Adipocyte (in vitro differentiated cells): ENCODE data around the gene CCL23.

Experiments
- DNase-seq: peaks from one replicate; pipeline ENCODE4 v3.0.0-alpha.2; 2015; ENCODE audit warnings: low read depth
- H3K27me3 ChIP-seq: replicated peaks from 2 replicates; pipeline ENCODE4 v1.7.0; 2013; ENCODE audit warnings: mild to moderate bottlenecking, low read length, moderate library complexity; ENCODE audit not compliant: control insufficient read depth, insufficient read depth
- H3K36me3 ChIP-seq: 2 replicates; pipeline ENCODE4 v1.7.0; 2013; ENCODE audit warnings: low read length, mild to moderate bottlenecking, moderate library complexity; ENCODE audit not compliant: control insufficient read depth, insufficient read depth, severe bottlenecking
- H3K4me1 ChIP-seq: 2 replicates; pipeline ENCODE4 v1.7.0; 2013; ENCODE audit warnings: mild to moderate bottlenecking, low read length, moderate library complexity; ENCODE audit not compliant: control insufficient read depth, insufficient read depth
- H3K4me3 ChIP-seq: 2 replicates; pipeline ENCODE4 v1.7.0; 2013; ENCODE audit warnings: mild to moderate bottlenecking, low read length, moderate library complexity
- H3K9ac ChIP-seq: 2 replicates; pipeline ENCODE4 v1.7.0; 2013; ENCODE audit warnings: mild to moderate bottlenecking, low read length, moderate library complexity
- H3K9me3 ChIP-seq: 2 replicates; pipeline ENCODE4 v1.7.0; 2013; ENCODE audit warnings: mild to moderate bottlenecking, low read length, moderate library complexity; ENCODE audit not compliant: control insufficient read depth

CCL23 gene, protein sequence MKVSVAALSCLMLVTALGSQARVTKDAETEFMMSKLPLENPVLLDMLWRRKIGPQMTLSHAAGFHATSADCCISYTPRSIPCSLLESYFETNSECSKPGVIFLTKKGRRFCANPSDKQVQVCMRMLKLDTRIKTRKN

DNA sequence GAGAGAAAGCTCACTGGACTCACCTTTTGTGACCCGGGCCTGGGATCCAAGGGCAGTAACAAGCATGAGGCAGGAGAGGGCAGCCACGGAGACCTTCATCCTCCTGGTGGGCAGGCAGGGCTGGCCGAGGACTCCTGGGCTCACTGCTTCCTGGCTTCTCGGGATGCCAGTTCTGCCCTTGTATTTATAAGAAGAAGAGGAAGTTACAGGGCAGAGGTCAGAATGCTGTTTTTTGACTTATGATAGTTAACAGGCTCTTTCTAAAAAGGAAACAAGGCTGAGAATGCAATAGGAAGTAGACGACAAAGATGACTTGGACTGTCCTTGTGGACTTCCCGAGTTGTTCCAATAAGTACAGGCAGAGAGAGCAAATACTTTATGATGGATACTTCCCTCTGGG lies at the start of gene CCL23:
CCL23 (minus strand) TSS at position 174 of the 400 bp plus-strand sequence; CDS start at position 99, 75 bp downstream.
- Histone ChIP-seq H3K36me3 (no peaks in the 10 kb centered on the region), H3K4me1 (no peaks in the 10 kb centered on the region), H3K27me3 (peaks cover 33% of the 10 kb centered on the region), H3K9ac (no peak within 1 kb of the TSS), H3K4me3 (no peak within 1 kb of the TSS), H3K9me3 (peaks cover 1% of the 10 kb centered on the region)
- no peak for DNase-seq

- H3K9me3 ChIP-seq: peaks cover 14% of the 10 kb centered on the region
- peaks cover 14% of the 10 kb centered on the region for H3K27me3 ChIP-seq
- no peak overlapping the region for H3K9ac ChIP-seq
- no peak for DNase-seq
- no peaks in the 10 kb centered on the region for H3K4me1 ChIP-seq
- no peaks in the 10 kb centered on the region for H3K36me3 ChIP-seq
- H3K4me3 ChIP-seq: no peak overlapping the region
These were observed 48.7 kb upstream of the CCL23 start for GRCh38 chr17:36066365-36066985.

GRCh38 chr17:36063786-36064541 lies 46.2 kb upstream of the CCL23 start, which contains the start of gene CCL18:
TSS of gene CCL18 (plus strand) at chr17:36064272. CDS start at chr17:36064343, 71 bp downstream.
- peaks cover 14% of the 10 kb centered on the region for H3K27me3 ChIP-seq
- no peak within 1 kb of the TSS for H3K4me3 ChIP-seq
- no peak for DNase-seq
- no peaks in the 10 kb centered on the region for H3K36me3 ChIP-seq
- H3K9ac ChIP-seq: no peak within 1 kb of the TSS
- H3K4me1 ChIP-seq: no peaks in the 10 kb centered on the region
- peaks cover 14% of the 10 kb centered on the region for H3K9me3 ChIP-seq

DNA sequence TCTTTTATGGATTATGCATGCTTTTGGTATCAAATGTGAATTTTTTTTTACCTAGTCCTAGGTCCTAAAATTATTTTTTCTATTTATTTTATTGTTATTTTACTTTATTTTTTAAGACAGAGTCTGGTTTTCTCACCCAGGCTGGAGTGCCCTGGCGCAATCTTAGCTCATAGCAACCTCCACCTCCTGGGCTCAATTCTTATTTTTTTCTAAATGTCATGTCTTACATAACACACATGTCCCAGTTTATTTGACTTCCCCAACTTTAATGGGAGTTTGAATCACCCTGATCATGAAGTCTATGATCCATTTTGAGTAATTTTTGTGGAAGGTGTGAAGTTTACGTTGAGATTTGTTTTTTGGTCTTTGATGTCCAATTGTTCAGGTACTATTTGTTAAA lies 43.0 kb upstream of the CCL23 start:
- H3K27me3 ChIP-seq: peaks cover 16% of the 10 kb centered on the region
- H3K9ac ChIP-seq: no peak overlapping the region
- no peak for DNase-seq
- H3K4me3 ChIP-seq: no peak overlapping the region
- no peaks in the 10 kb centered on the region for H3K4me1 ChIP-seq
- H3K36me3 ChIP-seq: no peaks in the 10 kb centered on the region
- H3K9me3 ChIP-seq: peaks cover 10% of the 10 kb centered on the region

DNA sequence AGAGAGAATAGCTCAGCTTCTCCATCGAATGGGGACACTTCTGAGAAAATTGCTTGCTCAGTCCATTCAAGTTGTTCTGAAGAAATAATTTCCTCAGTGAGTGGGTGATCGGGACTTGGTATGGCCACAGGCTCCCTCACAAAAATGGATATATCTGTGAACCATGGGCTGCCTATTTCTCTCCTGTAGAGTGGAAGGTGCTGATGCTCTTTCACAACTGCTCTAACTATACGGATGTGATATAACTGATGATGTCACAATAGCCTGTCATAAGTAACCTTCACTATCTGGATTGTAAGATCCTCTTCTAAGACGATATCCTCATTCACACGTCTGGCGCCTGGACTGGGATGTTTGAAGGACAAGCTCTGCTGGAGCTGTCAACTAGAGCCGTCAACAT lies 41.6 kb upstream of the CCL23 start:
- peaks cover 8% of the 10 kb centered on the region for H3K9me3 ChIP-seq
- no peak for DNase-seq
- peaks cover 16% of the 10 kb centered on the region for H3K27me3 ChIP-seq
- no peaks in the 10 kb centered on the region for H3K4me1 ChIP-seq
- no peak overlapping the region for H3K9ac ChIP-seq
- no peaks in the 10 kb centered on the region for H3K36me3 ChIP-seq
- H3K4me3 ChIP-seq: no peak overlapping the region

DNA sequence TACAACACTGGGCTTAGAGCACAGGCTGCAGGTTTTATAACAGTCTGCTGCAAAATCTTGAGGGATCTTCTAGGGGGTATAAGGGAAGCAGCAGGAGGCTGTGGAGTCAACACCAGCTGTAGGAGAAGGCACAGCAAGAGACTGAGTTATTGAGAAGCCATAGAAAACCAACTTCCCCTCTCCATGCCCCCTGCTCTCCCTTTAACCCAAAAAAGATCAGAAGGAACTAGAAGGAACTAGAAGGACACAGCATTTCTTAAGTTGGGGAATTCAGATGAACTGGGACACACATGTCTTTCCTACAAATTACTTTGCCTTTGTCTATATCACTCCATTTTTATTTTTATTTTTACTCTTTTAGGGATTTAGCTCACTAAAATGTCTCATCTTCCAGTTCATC lies 40.1 kb upstream of the CCL23 start:
- no peak for DNase-seq
- Histone ChIP-seq H3K4me1 (no peaks in the 10 kb centered on the region), H3K4me3 (no peak overlapping the region), H3K9ac (no peak overlapping the region), H3K36me3 (no peaks in the 10 kb centered on the region), H3K27me3 (peaks cover 16% of the 10 kb centered on the region), H3K9me3 (no peaks in the 10 kb centered on the region)

- Histone ChIP-seq H3K9me3 (peaks cover 4% of the 10 kb centered on the region), H3K9ac (no peak overlapping the region), H3K27me3 (peaks cover 11% of the 10 kb centered on the region), H3K4me1 (no peaks in the 10 kb centered on the region), H3K4me3 (no peak overlapping the region), H3K36me3 (no peaks in the 10 kb centered on the region)
- no peak for DNase-seq
These were observed 38.2 kb upstream of the CCL23 start for GRCh38 chr17:36055921-36056520.

GRCh38 chr17:36055171-36055570 lies 37.4 kb upstream of the CCL23 start:
- Histone ChIP-seq H3K27me3 (peaks cover 11% of the 10 kb centered on the region), H3K4me3 (no peak overlapping the region)

DNA sequence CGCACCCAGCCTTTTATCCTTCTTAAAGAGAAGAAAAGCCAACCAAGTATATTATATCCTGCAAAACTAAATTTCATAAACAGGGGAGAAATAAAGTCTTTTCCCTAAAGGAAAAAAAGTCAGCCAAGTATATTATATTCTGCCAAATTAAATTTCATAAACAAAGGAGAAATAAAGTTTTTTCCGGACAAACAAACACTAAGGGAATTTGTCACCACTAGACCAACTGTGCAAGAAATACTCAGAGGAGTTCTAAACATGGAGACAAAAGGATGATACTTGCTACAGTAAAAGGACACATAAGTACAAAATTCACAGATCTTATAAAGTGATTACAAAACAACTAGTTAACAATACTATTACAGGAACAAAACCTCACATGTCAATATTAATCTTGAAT lies 31.9 kb upstream of the CCL23 start:
- Histone ChIP-seq H3K4me1 (no peaks in the 10 kb centered on the region), H3K27me3 (peaks cover 4% of the 10 kb centered on the region), H3K9ac (no peak overlapping the region), H3K36me3 (no peaks in the 10 kb centered on the region), H3K4me3 (no peak overlapping the region), H3K9me3 (peaks cover 25% of the 10 kb centered on the region)
- no peak for DNase-seq

More at GRCh38 chr17:36055171-36055570, 37.4 kb upstream of the CCL23 start:
- Histone ChIP-seq H3K9ac (no peak overlapping the region), H3K9me3 (peaks cover 4% of the 10 kb centered on the region), H3K36me3 (no peaks in the 10 kb centered on the region), H3K4me1 (no peaks in the 10 kb centered on the region)
- no peak for DNase-seq

DNA sequence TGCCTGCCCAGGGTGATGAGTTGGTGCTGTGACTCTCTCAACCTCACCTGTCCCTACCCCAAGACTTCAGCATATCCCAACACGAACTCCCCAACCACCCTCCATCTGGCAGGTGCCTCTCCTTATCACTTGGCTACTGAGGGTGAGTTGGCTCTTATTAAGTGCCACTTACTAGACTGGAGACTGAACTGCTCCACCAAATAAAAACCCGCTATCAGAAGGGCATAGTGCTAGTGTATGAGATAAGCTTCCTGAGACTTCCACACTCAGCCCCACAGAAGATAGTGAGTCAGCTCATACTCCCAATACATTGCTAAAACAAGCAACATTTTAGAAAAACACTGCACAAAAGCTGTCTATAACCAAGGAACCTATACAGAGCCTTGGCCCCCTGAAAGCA lies 30.3 kb upstream of the CCL23 start:
- peaks cover 25% of the 10 kb centered on the region for H3K9me3 ChIP-seq
- peaks cover 4% of the 10 kb centered on the region for H3K27me3 ChIP-seq
- no peak overlapping the region for H3K9ac ChIP-seq
- no peak overlapping the region for H3K4me3 ChIP-seq
- no peaks in the 10 kb centered on the region for H3K36me3 ChIP-seq
- no peak for DNase-seq
- no peaks in the 10 kb centered on the region for H3K4me1 ChIP-seq

- H3K27me3 ChIP-seq: peaks cover 18% of the 10 kb centered on the region
These were observed 18.5 kb upstream of the CCL23 start for GRCh38 chr17:36036235-36036634.

More at GRCh38 chr17:36036235-36036634, 18.5 kb upstream of the CCL23 start:
- Histone ChIP-seq H3K4me3 (no peak overlapping the region), H3K36me3 (no peaks in the 10 kb centered on the region), H3K9ac (no peak overlapping the region), H3K4me1 (no peaks in the 10 kb centered on the region), H3K9me3 (peaks cover 3% of the 10 kb centered on the region)
- DNase-seq: no peak
